Frontal cortex (tissue), 4 donors: ENCODE data around the gene CHP1. TPM values are rescaled to one million over a fixed set of nuclear protein-coding genes. Genes with fewer than 3 reads are reported as not detected.
"Not testable (repeated sequence)": the region's sequence is repeated elsewhere in the genome, so short reads cannot be mapped to it uniquely, and the experiment has no call there.

ENCODE experiments used
- DNase-seq, 2 donors: peaks; one replicate each; pipeline ENCODE4 v3.0.0; 2012; ENCODE audit warnings: low spot score in 2 of 2
- FAIRE-seq: peaks from 2 replicates; lab custom pipeline; 2012; peaks lifted over from hg19 to GRCh38; lab: Jason Lieb, UNC
- total RNA-seq: library from RNA; depleted of rRNA; stranded (reverse); fragments of >200 nt; gene quantifications from one replicate; pipeline ENCODE4 v1.2.3, GENCODE V29; 2014
- donor health status: control.
- donor health status: control.
- donor health status: control.

Gene CHP1
- total RNA-seq = 47.7 TPM

- DNase-seq (peak; percentile 87 to 95), FAIRE-seq (no peak)
These were observed at the start of gene CHP1, which contains the start of gene EXD1 for GRCh38 chr15:41230650-41231421. Gene CHP1, plus strand, starts transcription at chr15:41231268. Its CDS starts 115 bp downstream, at chr15:41231383. Gene EXD1, minus strand, starts transcription at chr15:41230757. Its CDS starts 4,182 bp downstream, at chr15:41226575.

- DNase-seq (no peak), FAIRE-seq (no peak)
These were observed 48.8 kb upstream of the CHP1 start for GRCh38 chr15:41182266-41182665.

GRCh38 chr15:41183581-41183980 lies 47.5 kb upstream of the CHP1 start:
- DNase-seq (no peak), FAIRE-seq (no peak)

GRCh38 chr15:41194444-41194843 lies 36.6 kb upstream of the CHP1 start:
- FAIRE-seq = no peak
- DNase-seq = no peak

- no peak for DNase-seq
- FAIRE-seq = peak; percentile 98
These were observed 31.6 kb upstream of the CHP1 start for GRCh38 chr15:41199470-41199869.

GRCh38 chr15:41203395-41203794 lies 27.7 kb upstream of the CHP1 start:
- FAIRE-seq (no peak), DNase-seq (no peak)

GRCh38 chr15:41205315-41205714 lies 25.8 kb upstream of the CHP1 start:
- FAIRE-seq = no peak
- DNase-seq = no peak

GRCh38 chr15:41207687-41208448 lies 23.2 kb upstream of the CHP1 start:
- FAIRE-seq = no peak
- no peak for DNase-seq

GRCh38 chr15:41215708-41216107 lies 15.4 kb upstream of the CHP1 start:
- no peak for FAIRE-seq
- no peak for DNase-seq

- no peak for FAIRE-seq
- DNase-seq = no peak
These were observed 12.2 kb upstream of the CHP1 start for GRCh38 chr15:41218851-41219250.

GRCh38 chr15:41219381-41219780 lies 11.7 kb upstream of the CHP1 start:
- FAIRE-seq (no peak), DNase-seq (no peak)

GRCh38 chr15:41230345-41230649 lies 771 bp upstream of the CHP1 start:
- FAIRE-seq (no peak), DNase-seq (no peak)

- no peak for DNase-seq
- FAIRE-seq = no peak
These were observed 556 bp downstream of the CHP1 start for GRCh38 chr15:41231422-41232226.

- FAIRE-seq (no peak), DNase-seq (no peak)
These were observed 2.3 kb downstream of the CHP1 start for GRCh38 chr15:41233367-41233771.

- FAIRE-seq, DNase-seq: not testable (repeated sequence)
These were observed 4.2 kb downstream of the CHP1 start for GRCh38 chr15:41235228-41235627.

GRCh38 chr15:41235929-41236328 lies 4.9 kb downstream of the CHP1 start:
- no peak for DNase-seq
- no peak for FAIRE-seq

- no peak for FAIRE-seq
- DNase-seq = no peak
These were observed 7.0 kb downstream of the CHP1 start for GRCh38 chr15:41238100-41238499.

- DNase-seq (no peak), FAIRE-seq (no peak)
These were observed 10.3 kb downstream of the CHP1 start for GRCh38 chr15:41241221-41241964.

GRCh38 chr15:41250745-41251144 lies 19.7 kb downstream of the CHP1 start:
- FAIRE-seq, DNase-seq: not testable (repeated sequence)

- DNase-seq (no peak), FAIRE-seq (no peak)
These were observed 20.3 kb downstream of the CHP1 start for GRCh38 chr15:41251411-41251810.
